NCI-H1694 (cell line): Measurements from ENCODE around the gene PROSER3.
"Not testable (repeated sequence)": the region's sequence is repeated elsewhere in the genome, so short reads cannot be mapped to it uniquely, and the experiment has no call there.

ENCODE experiments used
- DNase-seq: peaks from one replicate; lab custom pipeline; 2025; lab: John Stamatoyannopoulos, UW

The PROSER3 gene

GRCh38 chr19:35722897-35723296 lies 35.1 kb upstream of the PROSER3 start:
- no peak for DNase-seq

- DNase-seq: no peak
Observed at GRCh38 chr19:35723671-35724070, 34.3 kb upstream of the PROSER3 start.

GRCh38 chr19:35724132-35724531 lies 33.8 kb upstream of the PROSER3 start:
- DNase-seq: not testable (repeated sequence)

GRCh38 chr19:35724560-35724959 lies 33.4 kb upstream of the PROSER3 start:
- no peak for DNase-seq

GRCh38 chr19:35725216-35725861 lies 32.6 kb upstream of the PROSER3 start:
- no peak for DNase-seq

- no peak for DNase-seq
Observed at GRCh38 chr19:35727053-35727955, 30.7 kb upstream of the PROSER3 start.

- no peak for DNase-seq
Observed at GRCh38 chr19:35727956-35728706, 29.8 kb upstream of the PROSER3 start.

GRCh38 chr19:35729021-35729420 lies 29.0 kb upstream of the PROSER3 start:
- no peak for DNase-seq

GRCh38 chr19:35729763-35730162 lies 28.2 kb upstream of the PROSER3 start:
- DNase-seq: no peak

- DNase-seq: no peak
Observed at GRCh38 chr19:35730326-35730725, 27.6 kb upstream of the PROSER3 start.

- DNase-seq: no peak
Observed at GRCh38 chr19:35731353-35731752, 26.6 kb upstream of the PROSER3 start.

- DNase-seq: no peak
Observed at GRCh38 chr19:35731779-35732405, 26.1 kb upstream of the PROSER3 start.

GRCh38 chr19:35732540-35733179 lies 25.3 kb upstream of the PROSER3 start:
- DNase-seq: no peak

GRCh38 chr19:35733180-35734125 lies 24.5 kb upstream of the PROSER3 start:
- DNase-seq: no peak

- no peak for DNase-seq
Observed at GRCh38 chr19:35734273-35734672, 23.7 kb upstream of the PROSER3 start.

GRCh38 chr19:35734889-35735288 lies 23.1 kb upstream of the PROSER3 start:
- DNase-seq: no peak

- no peak for DNase-seq
Observed at GRCh38 chr19:35736913-35737886, 20.8 kb upstream of the PROSER3 start.

GRCh38 chr19:35738021-35738886 lies 19.7 kb upstream of the PROSER3 start:
- DNase-seq: no peak
